Left cardiac atrium (tissue), 4 donors: ENCODE measurements around the gene ADGRA1. TPM values are rescaled to one million over a fixed set of nuclear protein-coding genes. Genes with fewer than 3 reads are reported as not detected.

Source experiments
- ATAC-seq, 2 donors: fragments of 200-7000 bp; cut with Tn5 transposase; one replicate each; pipeline ENCODE4 v1.9.1; 2020; ENCODE audit warnings: mild to moderate bottlenecking in 2 of 2, moderate library complexity in 2 of 2
- DNase-seq: peaks from one replicate; pipeline ENCODE4 v3.0.0-alpha.2; 2020
- intact Hi-C, 2 donors: fragments of 100-400 bp; cut with DNase I; formaldehyde crosslinking; loops; one replicate each; pipeline versions ENCODE4 v1.14.1 to v1.15.1; 2022 to 2023
- total RNA-seq, 2 donors: library from RNA; stranded (reverse); fragmentation: NEBNext Ultra II Directional; extraction: Animal tissue kit (Norgen Biotek cat#: 25700); gene quantifications; one replicate each; pipeline ENCODE4 v1.2.1, GENCODE V29; 2021
- donor health status: DM: no; HTN: yes; CAD: no.
- donor health status: DM: no; HTN: yes; CAD: no; lungs with severe emphysema.
- donor health status: DM: yes; HTN: yes; CAD: no.
- donor health status: Dilated cardiomyopathy.

The ADGRA1 gene
- total RNA-seq, 2 donors from 2014 or later = 0.10 TPM; not detected in 1

DNA sequence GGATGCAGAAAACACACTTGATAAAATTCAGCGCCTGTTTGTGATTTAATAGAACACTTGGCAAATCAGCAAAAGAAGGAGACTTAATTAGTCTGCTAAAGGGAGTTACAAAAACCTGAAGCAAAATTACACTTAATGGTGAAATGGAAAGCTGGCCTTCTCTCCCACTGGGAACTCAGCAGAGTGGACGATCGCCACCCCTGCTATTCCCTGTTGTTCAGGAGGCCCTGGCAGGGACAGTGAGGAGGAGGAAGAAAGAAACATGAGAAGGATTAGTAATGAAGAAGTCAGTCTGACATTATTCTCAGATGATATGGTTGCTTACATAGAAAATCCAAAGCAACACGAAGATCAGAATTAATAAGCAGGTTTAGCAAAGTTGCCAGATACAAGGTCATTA is 66.7 kb downstream of the ADGRA1 start:
- no peak for DNase-seq
- no peak for ATAC-seq
- intact Hi-C loops = no loop called here

DNA sequence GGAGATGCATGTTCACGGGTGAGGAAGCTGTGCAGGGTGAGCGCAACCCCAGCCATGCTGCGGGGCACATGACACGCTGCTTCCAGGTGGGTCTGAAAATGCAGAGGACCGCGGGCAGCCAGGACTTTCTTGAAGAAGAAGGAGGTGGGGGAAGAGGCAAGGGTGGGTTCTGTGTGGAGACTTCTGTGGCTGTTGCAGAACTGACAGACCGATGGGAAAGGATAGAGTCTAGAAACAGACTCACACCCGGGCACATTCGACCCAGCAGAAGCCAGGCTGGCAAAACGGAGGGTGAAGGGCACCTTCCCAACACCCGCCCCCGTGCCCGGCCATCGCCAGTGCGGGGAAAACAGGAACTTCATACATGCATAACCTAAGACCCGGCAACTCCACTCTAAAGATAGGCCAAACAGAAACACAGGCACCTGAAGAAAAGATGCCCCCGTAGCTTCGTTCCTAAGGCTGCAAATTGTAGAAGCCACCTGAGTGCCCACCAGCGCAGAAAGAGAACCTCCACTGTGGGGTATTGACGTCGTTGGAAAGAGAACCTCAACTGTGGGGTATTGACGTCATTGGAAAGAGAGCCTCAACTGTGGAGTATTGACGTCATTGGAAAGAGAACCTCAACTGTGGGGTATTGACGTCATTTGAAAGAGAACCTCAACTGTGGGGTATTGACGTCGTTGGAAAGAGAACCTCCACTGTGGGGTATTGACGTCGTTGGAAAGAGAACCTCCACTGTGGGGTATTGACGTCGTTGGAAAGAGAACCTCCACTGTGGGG is 67.5 kb downstream of the ADGRA1 start:
- intact Hi-C loops = no loop called here
- DNase-seq (no peak), ATAC-seq (no peak)

DNA sequence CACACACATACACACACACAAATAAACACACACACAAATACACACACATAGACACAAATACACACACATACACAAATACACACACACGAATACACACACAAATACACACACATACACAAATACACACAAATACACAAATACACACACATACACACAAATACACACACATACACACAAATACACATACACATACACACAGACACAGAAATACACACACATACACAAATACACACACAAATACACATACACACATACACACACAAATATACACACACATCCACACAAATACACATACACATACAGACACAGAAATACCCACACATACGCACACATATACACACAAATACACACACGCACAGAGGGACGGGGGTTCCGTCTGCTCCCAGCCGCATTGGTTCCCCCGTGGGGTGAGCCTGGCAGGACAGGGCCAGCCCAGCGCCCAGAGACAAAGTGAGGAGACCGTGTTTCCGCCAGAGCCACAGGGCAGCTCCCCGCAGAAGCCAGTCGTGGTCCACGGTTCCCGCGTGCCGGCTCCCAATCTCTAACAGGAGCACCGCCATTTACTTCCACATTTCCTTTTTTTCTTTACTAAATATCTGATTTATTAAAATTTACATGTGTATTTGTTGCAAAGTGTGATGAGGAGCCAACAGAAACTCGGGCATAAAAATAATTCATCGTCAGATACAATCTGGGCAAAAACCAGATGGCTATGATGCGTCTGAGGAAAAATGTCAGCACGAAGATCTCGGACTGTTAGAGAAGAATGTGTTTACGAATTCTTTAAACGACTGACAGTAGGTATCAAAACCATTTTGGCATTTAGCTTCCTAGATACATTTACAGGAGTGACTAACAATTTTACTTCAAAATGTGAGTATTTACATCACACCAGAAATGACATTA is 69.2 kb downstream of the ADGRA1 start:
- DNase-seq (no peak), ATAC-seq (no peak)
- intact Hi-C loops = no loop called here

DNA sequence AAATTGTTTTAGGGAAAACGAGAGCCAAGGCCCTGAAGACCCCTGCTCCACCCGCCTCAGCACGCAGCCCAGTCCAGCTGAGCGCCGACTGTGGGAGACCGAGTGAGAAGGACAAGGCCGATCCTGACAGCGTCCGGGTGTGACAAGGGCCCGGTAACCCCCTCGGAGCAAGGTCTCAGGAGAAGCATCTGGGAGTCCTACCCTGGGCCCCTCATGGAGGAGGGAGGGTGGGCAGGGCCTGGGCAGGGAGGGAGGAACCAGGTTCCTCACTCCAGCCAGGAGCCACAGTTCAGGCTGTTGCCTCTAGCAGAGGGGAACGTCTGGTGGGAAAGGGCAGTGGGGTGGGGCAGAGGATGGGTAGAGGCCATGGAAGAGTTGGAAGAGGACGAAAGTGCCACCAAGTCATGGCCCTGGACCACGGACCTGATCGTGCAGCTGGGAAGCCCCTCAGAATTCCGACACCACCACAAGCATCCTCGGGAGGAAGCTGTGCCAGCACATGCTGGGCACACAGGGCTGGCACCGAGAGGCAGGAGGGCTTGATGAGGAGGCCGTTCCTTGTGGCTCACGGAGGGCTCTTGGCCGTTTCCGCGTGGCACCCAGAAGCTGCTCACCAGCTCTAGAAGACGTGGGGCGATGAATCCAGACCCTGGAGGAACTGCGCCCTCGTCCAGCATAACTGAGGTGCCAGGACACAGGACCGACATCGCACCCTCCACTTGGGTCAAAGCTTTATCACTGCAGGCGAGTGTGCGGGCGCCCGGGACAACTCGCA is 70.1 kb downstream of the ADGRA1 start:
- intact Hi-C loops = no loop called here
- ATAC-seq (no peak), DNase-seq (no peak)

DNA sequence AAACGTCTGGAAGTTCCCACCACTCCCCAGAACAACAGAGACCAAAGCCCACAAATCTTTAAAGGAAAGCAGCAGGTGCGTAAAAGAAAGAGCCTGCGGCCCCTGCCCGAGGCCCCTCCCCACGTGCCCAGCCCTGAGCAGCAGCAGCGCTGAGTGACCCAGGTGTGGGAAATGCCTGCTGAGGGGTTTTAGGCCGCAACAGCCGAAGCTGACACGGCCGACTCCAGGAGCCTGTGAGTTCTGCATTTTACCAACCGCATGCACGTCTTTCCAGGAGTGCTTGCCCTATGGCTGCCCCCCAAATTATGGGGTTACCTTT is 70.7 kb downstream of the ADGRA1 start:
- ATAC-seq = no peak
- intact Hi-C loops = no loop called here
- no peak for DNase-seq

DNA sequence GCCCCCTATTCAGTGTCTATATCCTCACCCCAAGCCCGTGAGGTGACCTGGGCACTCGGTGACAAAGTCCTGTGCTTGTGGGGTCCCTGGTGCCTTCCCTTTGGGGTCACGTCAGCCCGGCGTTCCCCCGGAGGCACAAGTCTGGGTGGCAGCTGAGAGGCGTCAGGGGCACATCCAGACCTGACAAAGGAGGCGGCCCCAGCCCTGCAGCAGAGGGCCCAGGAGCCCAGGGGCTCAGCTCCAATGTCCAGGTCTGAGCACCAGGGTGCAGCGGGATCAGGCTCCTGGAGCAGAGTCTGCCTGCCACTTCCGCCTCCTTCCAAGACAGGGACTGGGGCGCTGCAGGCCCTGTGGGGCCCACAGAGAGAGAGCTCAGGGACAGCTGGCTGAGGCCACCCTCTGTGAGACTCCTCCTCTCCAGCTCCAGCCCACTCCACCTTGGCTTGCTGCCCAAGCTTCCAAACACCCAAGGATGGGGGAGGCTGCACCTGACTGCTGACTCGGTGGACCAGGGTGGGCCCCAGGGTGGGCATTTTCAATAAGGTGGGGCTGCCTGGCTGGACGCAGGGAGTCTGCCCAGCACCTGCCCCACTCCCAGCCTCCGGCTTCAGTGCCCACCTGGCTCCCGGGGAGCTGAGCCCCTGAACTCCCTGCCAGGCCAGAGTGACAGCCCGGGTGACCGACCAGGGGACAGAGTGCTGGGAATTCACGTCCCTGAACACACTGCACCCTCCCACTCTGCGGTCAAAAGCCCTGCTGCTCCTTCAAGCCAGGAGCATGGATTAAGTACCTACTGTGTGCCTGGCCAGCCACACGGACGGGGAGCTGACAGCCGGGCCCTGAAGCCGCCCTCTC is 71.3 kb downstream of the ADGRA1 start:
- intact Hi-C loops = no loop called here
- ATAC-seq = no peak
- DNase-seq = no peak

DNA sequence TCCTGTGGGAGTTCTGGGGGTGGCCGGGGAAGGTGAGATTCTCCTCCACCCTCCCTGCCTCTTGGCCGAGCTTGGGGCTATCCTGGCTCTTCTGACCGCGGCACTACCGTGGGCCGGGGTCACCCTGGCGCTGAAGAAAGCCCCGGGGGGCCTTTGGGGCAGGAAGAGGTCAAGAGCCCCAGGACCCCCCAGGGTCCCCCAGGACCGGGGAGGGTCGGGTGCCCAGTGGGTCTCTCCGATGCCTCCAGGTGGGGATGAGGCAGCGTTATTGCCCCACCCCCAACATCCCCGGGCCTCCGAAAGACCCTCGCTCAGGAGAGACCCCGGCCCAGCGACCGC is 71.9 kb downstream of the ADGRA1 start:
- intact Hi-C loops = no loop called here
- no peak for DNase-seq
- no peak for ATAC-seq

DNA sequence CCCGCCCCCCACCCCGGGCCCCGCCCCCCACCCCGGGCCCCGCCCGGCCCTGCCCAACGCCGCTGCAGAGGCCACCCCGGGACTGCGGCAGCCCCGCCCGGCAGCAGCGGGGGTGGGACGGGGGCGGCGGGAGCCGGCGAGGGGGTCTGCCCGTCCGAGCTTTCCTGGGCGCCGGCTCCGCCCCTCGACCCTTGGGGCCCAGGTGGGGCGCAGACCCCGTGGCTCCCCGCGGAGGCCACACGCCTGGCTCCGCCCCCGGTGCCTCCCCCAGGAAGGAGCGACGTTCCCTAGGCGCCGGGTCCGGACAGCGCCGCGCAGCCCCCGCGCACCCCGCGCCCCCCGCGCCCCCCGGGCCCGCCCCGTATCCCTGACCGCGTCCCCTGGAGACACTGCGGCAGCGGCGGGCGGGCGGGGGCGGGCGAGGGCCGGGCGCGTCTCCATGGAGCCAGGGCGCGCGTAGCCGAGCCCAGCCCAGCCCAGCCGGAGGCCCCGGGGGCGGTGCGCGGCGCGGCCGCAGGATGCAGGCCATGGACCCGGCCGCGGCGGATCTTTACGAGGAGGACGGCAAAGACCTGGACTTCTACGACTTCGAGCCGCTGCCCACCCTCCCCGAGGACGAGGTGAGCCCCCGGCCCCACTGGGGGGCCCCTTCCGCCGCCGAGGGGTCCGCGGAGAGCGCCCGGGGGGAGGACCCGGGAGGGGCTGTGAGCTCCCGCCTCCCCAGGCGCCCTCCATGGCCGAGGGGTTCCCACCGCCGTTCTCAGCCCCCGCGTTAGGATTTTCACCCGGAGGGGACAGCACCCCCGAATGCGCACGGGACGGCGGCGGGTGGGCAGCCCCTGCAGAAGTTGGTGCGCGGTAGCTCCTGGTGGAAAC is 72.5 kb downstream of the ADGRA1 start, which contains the start of gene KNDC1:
KNDC1 (plus strand) TSS at position 270 of the 876 bp plus-strand sequence; CDS start at position 519, 249 bp downstream.
- DNase-seq (no peak), ATAC-seq (peak; percentile 75 to 80)
- intact Hi-C loops = no loop called here

DNA sequence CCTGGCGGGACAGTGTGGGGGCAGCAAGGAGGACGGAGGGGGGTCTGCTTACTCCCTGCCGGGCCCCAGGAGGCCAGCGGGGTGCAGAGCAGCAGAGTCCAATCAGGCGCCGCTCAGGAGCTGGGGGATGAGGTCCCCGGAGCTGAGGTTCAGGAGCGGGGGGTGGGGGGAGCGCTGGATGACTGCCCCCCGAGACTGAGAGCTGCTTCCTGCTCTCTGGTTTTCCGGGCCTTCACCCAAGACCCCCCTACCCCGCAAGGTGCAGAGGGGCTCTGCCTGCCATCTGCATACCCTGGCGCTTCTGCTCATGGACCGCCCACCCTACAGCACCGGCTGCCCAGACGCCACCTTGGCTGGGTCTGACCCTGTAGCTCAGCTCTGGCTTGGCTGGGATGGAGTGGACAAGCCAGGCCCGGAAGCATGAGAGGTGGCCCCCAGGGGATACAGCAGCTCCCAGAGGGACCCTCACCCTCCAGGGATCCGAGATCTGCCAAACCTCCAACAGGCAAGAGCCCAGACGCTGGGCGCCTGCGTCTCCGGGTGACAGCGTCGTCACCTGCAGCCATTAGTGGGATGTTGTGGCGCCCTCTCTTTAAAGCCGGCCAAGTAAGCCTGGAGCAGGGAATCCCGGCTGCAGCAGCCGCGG is 73.2 kb downstream of the ADGRA1 start:
- ATAC-seq (peak in 1 of 2 donors; percentile 3), DNase-seq (no peak)
- intact Hi-C loops = no loop called here

DNA sequence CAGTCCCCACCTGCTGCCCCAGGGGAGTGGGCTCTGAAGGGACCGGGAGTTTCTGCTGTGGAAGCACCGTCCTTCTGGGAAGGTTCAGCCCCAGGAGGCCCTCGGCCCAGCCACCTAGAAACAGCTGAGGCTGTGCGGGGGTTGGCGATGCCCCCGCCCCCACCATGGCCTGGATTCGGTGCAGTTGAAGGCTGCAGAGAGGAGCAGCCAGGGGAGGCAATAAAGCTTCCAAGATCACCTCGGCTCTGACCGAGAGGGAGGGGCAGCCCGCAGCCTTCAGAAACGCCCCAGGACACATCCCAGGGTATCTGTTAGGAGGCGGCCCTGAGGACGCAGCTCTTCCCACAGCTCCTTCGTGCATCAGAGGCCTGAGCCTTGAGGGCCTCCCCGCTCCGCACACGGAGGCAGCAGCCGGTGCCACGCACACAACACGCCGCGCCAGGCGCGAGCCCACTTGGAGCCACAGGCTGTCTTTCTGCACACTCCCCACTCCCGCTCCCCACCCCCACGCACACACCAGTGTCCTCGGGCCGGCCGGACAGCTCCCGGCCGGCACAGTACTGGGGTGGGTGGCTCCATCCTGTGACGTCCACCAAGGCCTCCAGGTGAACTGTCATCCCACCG is 73.9 kb downstream of the ADGRA1 start:
- no peak for ATAC-seq
- intact Hi-C loops = no loop called here
- DNase-seq = no peak

DNA sequence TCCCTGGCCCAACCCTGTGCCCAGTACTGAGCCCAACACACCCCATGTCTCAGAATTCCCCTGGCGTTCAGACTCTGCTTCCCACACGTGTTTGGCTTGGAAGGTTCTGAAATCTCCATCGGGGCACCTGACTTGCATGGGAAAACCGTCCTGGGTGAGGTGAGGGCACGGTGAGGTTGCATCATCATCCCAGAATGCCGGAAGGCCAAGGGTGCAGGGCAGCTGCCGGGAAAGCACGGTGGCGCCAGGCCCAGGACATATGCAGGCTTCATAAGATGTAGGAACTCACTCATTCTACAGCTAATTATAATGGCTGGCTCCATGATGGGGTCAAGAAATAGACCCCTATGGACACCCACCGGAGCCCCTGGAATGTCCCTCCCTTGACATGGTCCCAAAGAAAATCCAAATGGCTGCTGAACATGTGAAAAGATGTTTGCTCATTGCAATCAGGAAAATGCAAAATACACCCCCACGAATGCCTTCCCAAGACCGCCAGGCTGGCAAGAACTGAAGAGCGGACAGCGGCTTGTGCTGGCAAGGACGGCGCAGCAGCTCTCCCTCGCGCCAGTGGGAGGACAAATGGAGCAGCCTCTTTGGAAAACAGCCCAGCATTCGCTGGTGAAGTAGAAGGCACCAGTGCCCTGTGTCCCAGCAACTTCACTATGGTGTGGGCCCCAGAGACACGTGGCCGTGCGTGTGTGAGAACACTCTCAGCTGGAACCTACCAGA is 74.6 kb downstream of the ADGRA1 start:
- intact Hi-C loops = no loop called here
- ATAC-seq (peak in 1 of 2 donors; percentile 21), DNase-seq (no peak)

DNA sequence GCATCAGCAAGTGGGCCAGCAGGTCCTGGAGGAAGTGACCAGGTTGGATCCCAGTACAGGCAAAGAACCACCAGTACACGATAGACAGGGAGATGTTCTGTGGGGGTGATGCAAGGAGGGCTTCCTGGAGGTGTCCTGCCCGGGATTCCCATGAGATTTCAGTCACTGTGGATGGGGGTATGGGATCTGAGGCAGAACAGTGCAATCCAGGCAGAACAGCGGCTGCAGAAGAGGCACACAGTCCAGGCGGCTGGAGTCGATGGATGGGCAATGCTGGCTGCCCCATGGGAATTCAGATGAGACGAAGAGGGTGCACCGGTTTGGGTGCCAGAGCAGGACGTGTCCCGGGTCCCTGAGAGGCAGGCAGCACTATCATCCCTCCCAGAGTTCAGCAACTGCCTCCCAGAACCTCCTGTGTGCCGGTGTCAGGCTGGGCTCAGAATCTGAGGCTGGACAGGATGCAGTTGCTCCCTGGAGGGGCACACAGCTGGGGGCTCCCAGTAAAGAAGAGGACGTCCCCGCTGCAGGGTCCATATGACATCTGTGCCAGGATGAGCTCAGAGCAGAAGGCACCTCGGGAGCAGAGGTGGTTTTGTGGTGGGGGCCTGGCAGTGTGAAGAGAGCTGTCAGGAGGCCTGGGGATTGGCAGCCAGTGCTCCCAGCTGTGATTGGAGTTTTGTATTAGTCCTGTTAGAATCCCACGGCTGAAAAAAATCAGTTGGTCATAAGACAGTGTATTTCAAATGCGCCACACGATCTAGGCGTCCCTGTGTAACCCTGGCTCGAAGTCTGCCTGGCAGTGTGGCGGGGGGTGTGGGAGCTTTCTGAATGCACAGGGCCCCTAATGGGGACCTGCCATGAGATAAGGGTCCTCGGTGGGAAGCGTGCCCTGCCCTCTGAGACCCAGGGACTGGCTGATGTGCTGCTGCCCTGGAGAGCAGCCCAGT is 75.5 kb downstream of the ADGRA1 start:
- intact Hi-C loops = no loop called here
- ATAC-seq = no peak
- DNase-seq = no peak

DNA sequence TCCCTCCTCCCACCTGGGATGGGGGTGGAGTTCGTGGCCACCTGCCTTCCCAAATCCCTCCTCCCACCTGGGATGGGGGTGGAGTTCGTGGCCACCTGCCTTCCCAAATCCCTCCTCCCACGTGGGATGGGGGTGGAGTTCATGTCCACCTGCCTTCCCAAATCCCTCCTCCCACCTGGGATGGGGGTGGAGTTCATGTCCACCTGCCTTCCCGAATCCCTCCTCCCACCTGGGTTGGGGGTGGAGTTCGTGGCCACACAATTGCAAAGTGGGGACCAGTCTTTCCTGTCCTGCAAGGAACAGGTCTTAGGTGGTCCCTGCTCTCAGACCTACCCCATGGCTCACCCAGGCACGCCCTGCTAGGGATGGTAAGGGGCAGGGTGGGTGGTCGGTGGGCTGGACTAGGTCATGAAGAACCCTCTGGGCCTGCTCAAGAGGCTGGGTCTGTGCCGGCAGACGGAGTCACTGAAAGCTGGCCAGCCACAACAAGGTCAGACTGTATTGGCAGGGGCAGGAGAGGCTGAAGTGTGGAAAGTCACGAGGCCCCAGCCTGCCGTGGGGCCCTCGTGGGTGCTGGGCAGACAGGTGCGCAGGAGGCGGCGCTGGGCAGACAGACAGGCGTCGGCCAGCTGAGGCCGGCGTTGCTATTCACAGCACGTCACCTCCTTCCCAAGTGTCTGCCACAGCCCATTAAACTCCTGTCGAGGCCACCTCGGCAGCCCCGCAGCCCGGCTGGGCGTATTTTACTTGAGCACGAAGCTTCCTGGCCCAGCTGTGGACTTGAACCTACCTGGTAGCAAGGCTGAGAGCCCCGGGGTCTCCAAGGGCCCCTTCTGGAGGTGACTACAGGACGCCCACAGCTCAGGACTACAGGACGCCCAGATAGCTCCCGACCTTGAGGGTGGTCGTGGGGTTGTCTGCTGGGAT is 76.4 kb downstream of the ADGRA1 start:
- DNase-seq = no peak
- intact Hi-C loops = no loop called here
- ATAC-seq = no peak

DNA sequence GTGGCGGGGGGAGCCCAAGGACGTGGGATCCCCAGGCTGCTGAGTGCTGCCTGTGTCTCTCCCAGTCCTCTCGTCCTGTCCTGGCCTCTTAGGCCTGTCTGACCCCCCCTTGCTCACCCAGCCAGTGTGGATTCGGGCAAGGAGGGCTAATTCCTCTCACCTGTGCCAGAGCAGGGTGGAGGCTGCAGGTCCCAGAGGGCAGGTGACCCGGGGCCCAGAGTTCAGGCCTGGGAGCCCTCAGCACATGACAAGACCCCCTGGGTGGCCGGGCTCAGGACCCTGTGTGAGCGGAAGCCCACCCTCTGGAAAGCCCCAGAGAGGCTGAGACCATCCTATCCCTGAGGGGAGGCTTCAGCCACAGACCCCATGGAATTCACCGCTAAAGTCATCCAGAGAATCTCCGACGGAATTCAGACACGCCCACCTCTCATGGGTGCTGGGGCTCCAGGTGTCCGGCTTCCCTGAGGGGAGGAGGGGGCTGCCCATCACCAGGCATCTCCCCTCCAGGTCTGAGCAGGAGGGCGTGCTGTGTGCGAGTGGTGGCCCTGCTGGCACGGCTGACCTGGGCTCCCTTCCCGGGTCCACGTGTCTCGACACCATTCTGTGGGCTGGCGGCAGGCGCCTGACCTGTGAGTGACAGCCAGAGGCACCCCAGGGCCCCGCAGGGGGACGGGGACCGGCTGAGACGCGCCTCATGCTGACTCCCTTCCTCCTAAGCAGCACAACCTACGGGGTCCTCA is 77.3 kb downstream of the ADGRA1 start:
- intact Hi-C loops = no loop called here
- DNase-seq (no peak), ATAC-seq (no peak)
